GM12873 (cell line): ENCODE results near the gene TUBGCP5.

Source experiments
- CTCF ChIP-seq: IDR thresholded peaks from 2 replicates; pipeline ENCODE4 v1.5.1; 2012; ENCODE audit warnings: low read depth, mild to moderate bottlenecking, moderate library complexity, low read length, control low read depth; ENCODE audit not compliant: insufficient read depth; ENCODE audit errors: missing control alignments

TUBGCP5 gene

GRCh38 chr15:23052522-23052921, 13.2 kb upstream of the TUBGCP5 start:
- TF ChIP-seq CTCF: no peak

- no peak for TF ChIP-seq CTCF
Observed at GRCh38 chr15:23050708-23051107, 11.3 kb upstream of the TUBGCP5 start.

- TF ChIP-seq CTCF: no peak
Observed at GRCh38 chr15:23049984-23050628, 10.7 kb upstream of the TUBGCP5 start.

GRCh38 chr15:23039917-23040281, 530 bp upstream of the TUBGCP5 start:
- TF ChIP-seq CTCF: no peak

GRCh38 chr15:23038726-23039142, 635 bp downstream of the TUBGCP5 start:
- TF ChIP-seq CTCF: no peak

GRCh38 chr15:23035964-23036566, 3.3 kb downstream of the TUBGCP5 start:
- peak; percentile 97 for TF ChIP-seq CTCF

- no peak for TF ChIP-seq CTCF
Observed at GRCh38 chr15:23033979-23034378, 5.4 kb downstream of the TUBGCP5 start.
